NCI-H146 treated with DMSO at 0.1 percent for 48 hours (cell line): ENCODE data around the gene SORBS2.

Experiments
- DNase-seq: peaks from one replicate; lab custom pipeline; 2025; ENCODE audit not compliant: unreplicated experiment; lab: John Stamatoyannopoulos, UW

SORBS2 gene

GRCh38 chr4:185835336-185835735, 23.3 kb upstream of the SORBS2 start:
- no peak for DNase-seq

GRCh38 chr4:185834778-185835177, 22.8 kb upstream of the SORBS2 start:
- no peak for DNase-seq

DNA sequence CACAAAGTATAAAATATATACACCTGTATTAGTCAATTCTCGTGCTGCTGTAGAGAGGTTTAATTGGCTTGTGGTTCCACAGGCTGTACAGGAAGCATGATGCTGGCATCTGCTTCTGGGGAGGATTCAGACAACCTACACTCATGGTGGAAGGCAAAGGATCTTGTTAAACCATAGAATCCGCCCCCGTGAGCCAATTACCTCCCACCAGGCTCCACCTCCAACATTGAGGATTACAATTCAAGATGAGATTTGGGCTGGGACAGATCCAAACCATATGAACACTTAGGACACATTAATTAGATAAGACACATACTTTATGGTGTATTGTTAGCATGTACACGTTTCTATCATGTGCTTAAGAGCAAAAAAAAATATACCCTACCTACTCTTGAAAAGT, 22.1 kb upstream of the SORBS2 start:
- no peak for DNase-seq

GRCh38 chr4:185833055-185833598, 21.1 kb upstream of the SORBS2 start:
- DNase-seq: no peak

DNA sequence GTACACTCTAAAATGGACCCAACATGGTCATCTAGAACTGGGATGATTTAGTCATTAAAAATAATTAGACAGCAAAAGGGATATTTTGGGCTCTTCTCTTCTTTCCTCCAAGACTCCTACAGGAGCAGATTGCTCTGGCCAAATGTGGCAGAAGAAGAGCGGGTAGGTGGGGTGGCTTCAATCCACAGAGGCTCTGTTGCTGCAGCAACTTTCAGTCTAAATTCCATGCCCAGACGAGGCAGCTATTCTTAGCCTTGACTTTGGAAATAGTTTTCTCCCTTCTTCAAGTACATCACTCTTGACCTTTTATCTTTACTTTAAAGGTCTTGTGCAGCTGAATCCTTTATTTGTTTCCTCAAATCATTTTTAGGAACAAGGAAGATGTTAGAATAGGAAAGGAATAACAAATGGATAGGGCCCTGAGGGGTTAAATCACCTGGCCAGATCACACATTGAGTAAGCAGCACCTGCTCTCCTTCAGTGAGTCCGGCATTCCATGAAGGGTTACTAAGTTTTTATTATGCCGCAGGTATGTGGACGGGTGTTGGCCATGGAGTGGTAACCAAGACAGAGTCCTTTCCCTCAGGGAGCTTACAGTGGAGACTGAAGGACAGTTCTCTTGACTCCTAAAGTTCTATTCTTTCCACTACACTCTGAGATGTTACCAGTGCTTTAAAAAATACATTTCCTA, 19.3 kb upstream of the SORBS2 start:
- DNase-seq: no peak

DNA sequence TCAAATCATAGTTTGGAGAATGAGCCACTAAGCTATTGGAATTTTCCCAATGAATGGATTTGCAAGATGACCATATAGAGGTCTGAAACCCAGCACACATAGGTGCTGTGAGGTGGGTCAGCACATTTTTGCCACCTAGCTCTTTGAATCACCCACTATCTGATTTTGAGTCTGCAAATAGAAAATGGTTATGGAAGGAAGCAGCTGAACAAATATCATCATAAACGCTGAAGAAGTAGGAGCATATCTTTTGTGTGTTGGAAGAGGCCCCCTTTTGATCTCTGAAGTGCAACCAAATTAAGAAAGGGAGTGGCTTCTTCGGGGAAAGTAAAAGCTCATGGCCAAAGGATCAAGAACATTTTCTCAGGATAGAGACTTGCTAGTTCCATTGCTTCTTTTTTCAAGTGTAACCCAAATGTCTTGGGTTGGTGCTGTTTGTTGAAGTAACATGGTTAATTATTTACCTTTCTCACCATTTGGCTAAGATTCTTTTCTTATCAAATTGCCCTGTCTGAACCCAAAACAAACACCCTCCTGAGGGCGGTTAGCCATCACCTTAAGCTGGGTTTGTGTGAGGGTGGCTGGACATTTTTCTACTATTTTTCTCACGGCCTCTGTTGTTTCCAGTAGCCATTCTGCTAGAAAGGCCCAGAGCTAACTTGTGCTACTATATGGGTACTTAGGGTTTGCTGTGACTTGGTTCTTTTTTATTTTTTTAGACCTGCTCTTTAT, 18.4 kb upstream of the SORBS2 start:
- no peak for DNase-seq

DNA sequence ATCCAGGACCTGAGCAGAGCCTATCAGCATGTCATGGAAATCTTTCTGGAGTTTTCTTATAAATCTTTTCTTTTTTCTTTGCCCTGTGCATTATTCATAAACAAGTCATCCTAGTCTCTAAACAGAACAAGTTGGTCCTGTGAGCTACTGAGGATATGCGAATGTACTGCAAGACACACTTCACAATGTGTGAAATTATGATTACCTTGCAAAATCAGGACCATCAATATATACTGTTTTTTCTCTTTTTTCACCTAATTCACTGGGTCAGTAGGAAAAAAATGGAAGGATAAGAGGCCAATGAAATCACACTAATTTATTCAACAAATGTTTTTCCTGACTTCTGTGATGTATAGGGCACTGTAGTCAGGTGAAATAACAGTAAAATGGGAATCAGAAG, 14.4 kb upstream of the SORBS2 start:
- DNase-seq: no peak

DNA sequence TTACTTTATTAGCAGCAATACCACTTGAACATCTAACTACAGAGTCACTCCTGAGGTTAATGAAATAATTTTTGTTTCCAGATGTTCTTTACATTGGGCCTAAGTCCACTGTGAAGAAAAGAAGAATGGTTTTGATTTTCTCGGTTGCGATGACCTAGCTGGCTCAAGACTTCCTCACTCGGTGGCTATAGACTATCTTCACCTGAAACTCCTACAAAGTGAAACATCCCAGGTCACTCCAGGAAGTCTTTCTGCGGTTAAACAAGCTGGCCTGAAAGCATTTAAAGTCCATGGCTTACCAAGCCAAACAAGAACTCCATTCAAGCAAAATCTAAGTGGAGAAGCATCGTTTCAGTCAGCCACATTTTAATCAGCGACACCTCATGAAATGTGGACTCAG, 13.7 kb upstream of the SORBS2 start:
- no peak for DNase-seq

GRCh38 chr4:185822791-185823190, 10.8 kb upstream of the SORBS2 start:
- no peak for DNase-seq

GRCh38 chr4:185821029-185821419, 9.0 kb upstream of the SORBS2 start:
- DNase-seq: no peak

GRCh38 chr4:185820146-185821028, 8.4 kb upstream of the SORBS2 start:
- DNase-seq: no peak

DNA sequence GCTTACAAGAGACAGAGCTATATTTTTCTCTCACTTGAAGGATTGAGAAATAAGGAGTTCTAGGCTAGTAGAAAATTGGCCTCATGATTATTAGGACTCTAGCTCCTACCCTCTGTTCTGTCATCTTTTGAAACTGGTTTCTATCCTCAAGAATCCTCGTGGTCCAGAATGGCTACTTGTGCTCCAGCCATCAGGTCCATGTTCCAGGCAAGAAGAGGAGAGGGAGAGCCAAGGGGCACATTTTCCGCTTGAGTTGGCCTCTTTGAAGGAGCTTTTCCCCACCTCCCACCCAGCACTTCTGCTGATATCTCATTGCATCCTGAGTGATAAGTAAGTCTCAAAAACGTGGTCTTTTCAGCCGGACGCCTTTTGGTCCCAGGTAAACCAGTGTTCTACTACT, 7.2 kb upstream of the SORBS2 start:
- no peak for DNase-seq

DNA sequence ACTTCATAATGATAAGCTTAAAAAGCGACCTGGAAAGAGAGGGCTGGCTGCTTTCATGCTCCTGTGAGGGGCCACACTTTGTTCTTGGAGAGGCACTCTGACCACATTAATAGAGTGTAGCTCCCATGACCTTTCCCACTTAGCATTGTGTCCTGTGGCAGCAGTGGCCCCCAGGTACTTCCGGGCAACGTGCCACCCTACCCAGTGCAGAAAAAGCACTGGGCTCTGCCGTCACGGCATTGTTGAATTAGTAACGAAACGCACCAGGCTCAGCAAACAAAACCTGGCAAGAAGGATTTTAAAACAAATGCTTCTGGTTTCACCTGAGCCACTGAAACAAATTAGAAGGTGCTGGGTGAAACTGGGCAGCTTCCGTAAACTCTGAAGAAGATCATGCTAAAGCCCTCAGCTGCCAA, 5.4 kb upstream of the SORBS2 start:
- DNase-seq: no peak

GRCh38 chr4:185813133-185813532, 1.1 kb upstream of the SORBS2 start:
- no peak for DNase-seq

GRCh38 chr4:185810746-185811508, 1.1 kb downstream of the SORBS2 start:
- no peak for DNase-seq

GRCh38 chr4:185809533-185810071, 2.4 kb downstream of the SORBS2 start:
- DNase-seq: no peak

GRCh38 chr4:185809121-185809520, 2.9 kb downstream of the SORBS2 start:
- DNase-seq: no peak

- no peak for DNase-seq
Observed at GRCh38 chr4:185805979-185806378, 6.0 kb downstream of the SORBS2 start.

- DNase-seq: no peak
Observed at GRCh38 chr4:185805262-185805802, 6.7 kb downstream of the SORBS2 start.

GRCh38 chr4:185803022-185803421, 9.0 kb downstream of the SORBS2 start:
- no peak for DNase-seq
